Activated CD8-positive, alpha-beta memory T cell treated with anti-CD3 and anti-CD28 coated beads, Interleukin-2, amount 50 U/mL, for 4 hours (primary cell): ENCODE data around the gene RUSC2.
"Not testable (repeated sequence)": the region's sequence is repeated elsewhere in the genome, so short reads cannot be mapped to it uniquely, and the experiment has no call there.

Experiments used
- DNase-seq: peaks from one replicate; pipeline ENCODE4 v3.0.0-alpha.2; 2020

Gene RUSC2

GRCh38 chr9:35489313-35490154 lies at the start of gene RUSC2:
Gene RUSC2 (plus strand): TSS chr9:35490111. CDS start chr9:35546522, 56,411 bp downstream.
- peak; percentile 44 for DNase-seq

GRCh38 chr9:35446012-35446411 lies 43.9 kb upstream of the RUSC2 start:
- DNase-seq = no peak

- DNase-seq = no peak
These were observed 41.4 kb upstream of the RUSC2 start for GRCh38 chr9:35448496-35448895.

- DNase-seq = no peak
These were observed 37.4 kb upstream of the RUSC2 start for GRCh38 chr9:35452481-35452880.

- no peak for DNase-seq
These were observed 36.1 kb upstream of the RUSC2 start for GRCh38 chr9:35453786-35454185.

GRCh38 chr9:35464141-35465025 lies 25.5 kb upstream of the RUSC2 start:
- DNase-seq = no peak

- DNase-seq = no peak
These were observed 19.6 kb upstream of the RUSC2 start for GRCh38 chr9:35470340-35470739.

GRCh38 chr9:35470894-35471293 lies 19.0 kb upstream of the RUSC2 start:
- no peak for DNase-seq

GRCh38 chr9:35476596-35476995 lies 13.3 kb upstream of the RUSC2 start:
- DNase-seq = no peak

- DNase-seq = not testable (repeated sequence)
These were observed 12.6 kb upstream of the RUSC2 start for GRCh38 chr9:35477211-35477855.

- no peak for DNase-seq
These were observed 11.0 kb upstream of the RUSC2 start for GRCh38 chr9:35478871-35479270.

- no peak for DNase-seq
These were observed 8.4 kb upstream of the RUSC2 start for GRCh38 chr9:35481347-35481975.

- no peak for DNase-seq
These were observed 7.8 kb upstream of the RUSC2 start for GRCh38 chr9:35482071-35482470.

GRCh38 chr9:35484406-35484805 lies 5.5 kb upstream of the RUSC2 start:
- no peak for DNase-seq

GRCh38 chr9:35487081-35487480 lies 2.8 kb upstream of the RUSC2 start:
- no peak for DNase-seq

- DNase-seq = no peak
These were observed 1.9 kb upstream of the RUSC2 start for GRCh38 chr9:35488021-35488420.

GRCh38 chr9:35488566-35489312 lies 1.2 kb upstream of the RUSC2 start:
- no peak for DNase-seq

GRCh38 chr9:35490155-35490909 lies 421 bp downstream of the RUSC2 start:
- no peak for DNase-seq

GRCh38 chr9:35490910-35491465 lies 1.1 kb downstream of the RUSC2 start:
- no peak for DNase-seq

- DNase-seq = not testable (repeated sequence)
These were observed 3.2 kb downstream of the RUSC2 start for GRCh38 chr9:35493119-35493518.

GRCh38 chr9:35495984-35496383 lies 6.1 kb downstream of the RUSC2 start:
- DNase-seq = no peak
